Cerebellar cortex (tissue), 1 donor: ENCODE measurements around the gene MAMSTR.

ENCODE experiments used
- DNase-seq: peaks from one replicate; pipeline ENCODE4 v3.0.0-alpha.2; 2015; ENCODE audit warnings: low spot score

The MAMSTR gene

DNA sequence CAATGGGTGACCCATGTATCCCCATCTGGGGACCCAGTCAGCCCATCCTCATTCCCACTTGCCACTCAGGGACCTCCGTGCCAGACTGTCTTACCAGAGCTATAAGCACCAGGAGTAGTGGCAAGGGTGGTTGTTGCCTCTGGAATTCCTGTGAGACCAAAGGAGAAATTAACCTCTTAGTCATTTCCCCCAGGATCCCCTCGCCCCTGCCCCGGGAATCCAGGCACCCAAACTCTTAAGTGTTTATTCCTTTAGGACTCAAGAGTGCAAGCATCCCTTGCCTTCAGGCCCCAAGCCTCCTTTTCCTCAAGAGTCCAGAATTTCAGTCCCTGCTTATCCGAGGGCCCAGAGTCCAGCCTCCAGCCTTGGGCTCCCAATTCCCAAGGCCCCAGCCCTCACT lies 55.9 kb downstream of the MAMSTR start:
- no peak for DNase-seq
